ENCODE results near the gene GRM7.

DNA sequence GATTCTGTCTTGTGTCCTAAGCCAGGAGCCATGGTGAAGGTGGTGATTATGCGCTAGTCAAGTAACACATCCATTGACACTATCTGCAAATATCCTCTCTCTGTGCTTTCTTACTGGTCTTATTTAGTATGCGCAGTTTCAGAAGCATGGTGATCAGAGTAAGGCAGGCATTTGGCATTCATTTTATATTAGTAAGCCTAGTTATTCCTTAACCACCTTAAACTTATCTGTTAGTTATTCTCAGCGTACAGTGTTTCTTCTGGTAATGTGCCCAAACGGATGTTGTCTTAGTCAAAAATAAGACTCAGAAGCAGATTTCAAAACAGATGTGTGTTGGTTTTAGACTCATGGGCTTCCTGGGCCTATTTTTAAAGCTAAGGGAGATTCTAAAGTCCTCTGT lies 329.2 kb downstream of the GRM7 start:
- TF ChIP-seq CTCF (IDR thresholded peaks at IDR 0.05) (no peak), POLR2A (IDR thresholded peaks at IDR 0.05) (no peak)
